Activated CD4-positive, alpha-beta T cell treated with anti-CD3 and anti-CD28 coated beads, Interleukin-2, Interleukin-6, amounts not matched to agents 100 ng/mL and 50 ng/mL, durations not matched to agents 16 hours and 8 hours (primary cell): ENCODE results near the gene AMDHD2.
"Not testable (repeated sequence)": the region's sequence is repeated elsewhere in the genome, so short reads cannot be mapped to it uniquely, and the experiment has no call there.

Experiments
- DNase-seq: peaks from one replicate; pipeline ENCODE4 v3.0.0-alpha.2; 2020

AMDHD2 gene

GRCh38 chr16:2535625-2536013 is 15.4 kb downstream of the AMDHD2 start:
- DNase-seq = no peak

GRCh38 chr16:2537451-2538379 is 17.5 kb downstream of the AMDHD2 start, which contains the start of gene PDPK1:
PDPK1 (plus strand) TSS chr16:2538021; CDS start chr16:2538113, 92 bp downstream.
- DNase-seq = peak; percentile 97

GRCh38 chr16:2539192-2539844 is 19.1 kb downstream of the AMDHD2 start:
- not testable (repeated sequence) for DNase-seq

GRCh38 chr16:2539845-2540458 is 19.8 kb downstream of the AMDHD2 start:
- DNase-seq = peak; percentile 51

GRCh38 chr16:2540912-2541311 is 20.7 kb downstream of the AMDHD2 start:
- not testable (repeated sequence) for DNase-seq

- DNase-seq = not testable (repeated sequence)
Measured at GRCh38 chr16:2541409-2541808, 21.2 kb downstream of the AMDHD2 start.

GRCh38 chr16:2543771-2544170 is 23.6 kb downstream of the AMDHD2 start:
- not testable (repeated sequence) for DNase-seq

GRCh38 chr16:2550283-2550878 is 30.2 kb downstream of the AMDHD2 start:
- DNase-seq = not testable (repeated sequence)

GRCh38 chr16:2551420-2551889 is 31.3 kb downstream of the AMDHD2 start:
- not testable (repeated sequence) for DNase-seq

- DNase-seq = not testable (repeated sequence)
Measured at GRCh38 chr16:2554709-2555425, 34.7 kb downstream of the AMDHD2 start.

GRCh38 chr16:2557150-2557549 is 37.0 kb downstream of the AMDHD2 start:
- not testable (repeated sequence) for DNase-seq

- not testable (repeated sequence) for DNase-seq
Measured at GRCh38 chr16:2560131-2560797, 40.1 kb downstream of the AMDHD2 start.

GRCh38 chr16:2560798-2561133 is 40.6 kb downstream of the AMDHD2 start:
- peak; percentile 78 for DNase-seq

- not testable (repeated sequence) for DNase-seq
Measured at GRCh38 chr16:2567506-2567905, 47.3 kb downstream of the AMDHD2 start.

GRCh38 chr16:2568573-2568972 is 48.4 kb downstream of the AMDHD2 start:
- not testable (repeated sequence) for DNase-seq

- DNase-seq = not testable (repeated sequence)
Measured at GRCh38 chr16:2572704-2573103, 52.5 kb downstream of the AMDHD2 start.

GRCh38 chr16:2575839-2576238 is 55.7 kb downstream of the AMDHD2 start:
- DNase-seq = not testable (repeated sequence)

- DNase-seq = not testable (repeated sequence)
Measured at GRCh38 chr16:2577044-2577443, 56.9 kb downstream of the AMDHD2 start.

- not testable (repeated sequence) for DNase-seq
Measured at GRCh38 chr16:2578905-2579304, 58.7 kb downstream of the AMDHD2 start.

GRCh38 chr16:2580143-2580542 is 60.0 kb downstream of the AMDHD2 start:
- not testable (repeated sequence) for DNase-seq

GRCh38 chr16:2580818-2581217 is 60.6 kb downstream of the AMDHD2 start:
- DNase-seq = not testable (repeated sequence)
